CD4-positive, alpha-beta T cell treated with Interleukin-4 for 1 hour (primary cell): Measurements from ENCODE around the gene YEATS2.

Experiments
- DNase-seq, 2 donors: peaks; one replicate each; pipeline ENCODE4 v3.0.0-alpha.2; 2020 to 2022

Gene YEATS2

GRCh38 chr3:183845090-183845489 is 147.5 kb downstream of the YEATS2 start:
- no peak for DNase-seq

GRCh38 chr3:183845608-183846288 is 148.2 kb downstream of the YEATS2 start:
- DNase-seq, result no peak

GRCh38 chr3:183854318-183855035 is 156.9 kb downstream of the YEATS2 start:
- DNase-seq, result no peak

- DNase-seq, result no peak
These were observed 160.3 kb downstream of the YEATS2 start for GRCh38 chr3:183857863-183858262.
